ENCODE results near the gene TBATA. TPM values are rescaled to one million over a fixed set of nuclear protein-coding genes. Genes with fewer than 3 reads are reported as not detected.
A peak's percentile ranks its signal among the peaks of the same experiment; 100 is the strongest.

The TBATA gene
- total RNA-seq, 1 experiment from 2014 or later = not detected

- ATAC-seq (peak; percentile 34; the same call in 1 of the 2 replicates), DNase-seq (peak; percentile 55)
- H3K4me1 ChIP-seq (ENCODE audit: insufficient read depth, low read length) = peaks cover 8% of the 10 kb centered on the region
- H3K27me3 ChIP-seq (ENCODE audit: low read length) = no peaks in the 10 kb centered on the region
- intact Hi-C loops (cut with micrococcal nuclease) = no loop called here
- ChIA-PET CTCF (no interaction called here), POLR2A (ENCODE audit: unreplicated experiment) (no interaction called here)
- H3K79me2 ChIP-seq (ENCODE audit: low read length) = no peaks in the 10 kb centered on the region
- H3K27ac ChIP-seq (ENCODE audit: low read length) = no peak overlapping the region
- H3F3A ChIP-seq (ENCODE audit: low read length, unreplicated experiment) = no peaks in the 10 kb centered on the region
- H3K9me2 ChIP-seq (replicated peaks; ENCODE audit: low read length) = no peaks in the 10 kb centered on the region
- H4K20me1 ChIP-seq (ENCODE audit: low read length) = no peaks in the 10 kb centered on the region
- TF ChIP-seq EZH2phosphoT487 (IDR thresholded peaks at IDR 0.05; ENCODE audit: borderline replicate concordance, low read length) = no peak
- no peak for TF ChIP-seq EZH2 (IDR thresholded peaks at IDR 0.05; ENCODE audit: low read length, unreplicated experiment)
- TF ChIP-seq CTCF (conservative IDR thresholded peaks at IDR 0.05; ENCODE audit: low read depth, low read length) = no peak
- H3K9me3 ChIP-seq (ENCODE audit: low read length) = no peaks in the 10 kb centered on the region
- H2AFZ ChIP-seq (ENCODE audit: low read length) = no peak overlapping the region
- H3K4me3 ChIP-seq (ENCODE audit: low read length) = no peak overlapping the region
- no peaks in the 10 kb centered on the region for H3K36me3 ChIP-seq (ENCODE audit: low read depth, low read length)
- no peak overlapping the region for H3K4me2 ChIP-seq (ENCODE audit: low read length)
- H3K9ac ChIP-seq (ENCODE audit: low read length) = no peak overlapping the region
- BruUV-seq (replicated peaks) = no TSS peak
Observed at GRCh38 chr10:70756700-70757360, 28.3 kb downstream of the TBATA start.

DNA sequence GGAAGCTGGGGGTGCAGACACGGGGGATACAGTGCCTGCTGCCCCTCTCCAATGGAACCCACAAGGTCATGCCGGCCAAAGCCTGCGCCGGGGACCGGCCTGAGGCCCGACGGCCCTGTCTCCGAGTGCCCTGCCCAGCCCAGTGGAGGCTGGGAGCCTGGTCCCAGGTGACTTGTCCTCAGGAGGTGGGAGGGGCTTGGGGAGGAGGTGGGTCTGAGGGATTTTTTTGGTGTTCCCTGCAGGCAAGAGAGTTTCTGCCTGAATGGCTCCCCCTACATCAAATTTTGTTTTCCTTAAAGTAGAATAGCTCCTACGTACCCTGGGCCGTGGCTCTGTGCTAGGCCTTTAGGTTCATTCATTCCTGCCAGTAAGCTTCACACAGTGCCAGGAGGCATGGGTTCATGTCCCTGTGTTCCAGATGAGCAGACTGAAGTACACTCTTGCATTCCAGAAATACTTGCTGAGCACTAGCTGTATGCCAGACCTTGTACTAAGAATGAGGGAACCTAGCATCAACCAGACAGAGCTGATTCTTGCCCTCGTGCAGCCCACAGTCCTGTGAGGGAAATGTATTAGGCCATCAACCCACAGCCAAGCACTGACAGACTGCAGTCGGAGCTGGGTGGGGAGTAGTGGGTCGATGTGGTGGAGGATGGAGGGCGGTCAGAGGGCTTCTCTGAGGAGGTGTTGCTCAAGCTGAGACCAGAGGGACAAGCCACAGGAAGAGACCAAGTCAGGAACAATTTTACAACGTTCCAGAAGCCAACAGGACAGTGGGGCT lies 31.1 kb downstream of the TBATA start:
- H3K9me3 ChIP-seq (ENCODE audit: low read length) = no peaks in the 10 kb centered on the region
- TF ChIP-seq EZH2 (IDR thresholded peaks at IDR 0.05; ENCODE audit: low read length, unreplicated experiment) (no peak), EZH2phosphoT487 (IDR thresholded peaks at IDR 0.05; ENCODE audit: borderline replicate concordance, low read length) (no peak)
- no peak overlapping the region for H3K4me3 ChIP-seq (ENCODE audit: low read length)
- H4K20me1 ChIP-seq (ENCODE audit: low read length) = no peaks in the 10 kb centered on the region
- H2AFZ ChIP-seq (ENCODE audit: low read length) = no peak overlapping the region
- peaks cover 8% of the 10 kb centered on the region for H3K4me1 ChIP-seq (ENCODE audit: insufficient read depth, low read length)
- H3K9ac ChIP-seq (ENCODE audit: low read length) = no peak overlapping the region
- no peak for DNase-seq
- ChIA-PET POLR2A (ENCODE audit: unreplicated experiment) (no interaction called here), CTCF (no interaction called here)
- intact Hi-C loops (cut with micrococcal nuclease) = no loop called here
- no peak for ATAC-seq
- H3F3A ChIP-seq (ENCODE audit: low read length, unreplicated experiment) = no peaks in the 10 kb centered on the region
- no peaks in the 10 kb centered on the region for H3K36me3 ChIP-seq (ENCODE audit: low read depth, low read length)
- H3K4me2 ChIP-seq (ENCODE audit: low read length) = no peak overlapping the region
- no peaks in the 10 kb centered on the region for H3K9me2 ChIP-seq (replicated peaks; ENCODE audit: low read length)
- H3K79me2 ChIP-seq (ENCODE audit: low read length) = no peaks in the 10 kb centered on the region
- no peaks in the 10 kb centered on the region for H3K27me3 ChIP-seq (ENCODE audit: low read length)
- BruUV-seq (replicated peaks) = no TSS peak
- no peak overlapping the region for H3K27ac ChIP-seq (ENCODE audit: low read length)

GRCh38 chr10:70753026-70753663 lies 32.0 kb downstream of the TBATA start:
- TF ChIP-seq EZH2 (IDR thresholded peaks at IDR 0.05; ENCODE audit: low read length, unreplicated experiment) = no peak
- TF ChIP-seq EZH2phosphoT487 (IDR thresholded peaks at IDR 0.05; ENCODE audit: borderline replicate concordance, low read length) = no peak
- TF ChIP-seq CTCF (conservative IDR thresholded peaks at IDR 0.05; ENCODE audit: low read depth, low read length) = no peak
- intact Hi-C loops (cut with micrococcal nuclease) = no loop called here
- no peak overlapping the region for H3K4me2 ChIP-seq (ENCODE audit: low read length)
- peaks cover 8% of the 10 kb centered on the region for H3K4me1 ChIP-seq (ENCODE audit: insufficient read depth, low read length)
- H3K9me3 ChIP-seq (ENCODE audit: low read length) = no peaks in the 10 kb centered on the region
- no peak overlapping the region for H3K9ac ChIP-seq (ENCODE audit: low read length)
- no peaks in the 10 kb centered on the region for H3F3A ChIP-seq (ENCODE audit: low read length, unreplicated experiment)
- DNase-seq (no peak), ATAC-seq (no peak)
- no peaks in the 10 kb centered on the region for H3K9me2 ChIP-seq (replicated peaks; ENCODE audit: low read length)
- no peak overlapping the region for H2AFZ ChIP-seq (ENCODE audit: low read length)
- H3K36me3 ChIP-seq (ENCODE audit: low read depth, low read length) = no peaks in the 10 kb centered on the region
- H3K27me3 ChIP-seq (ENCODE audit: low read length) = no peaks in the 10 kb centered on the region
- CTCF ChIA-PET = no interaction called here
- POLR2A ChIA-PET (ENCODE audit: unreplicated experiment) = no interaction called here
- no peak overlapping the region for H3K27ac ChIP-seq (ENCODE audit: low read length)
- H4K20me1 ChIP-seq (ENCODE audit: low read length) = no peaks in the 10 kb centered on the region
- no peaks in the 10 kb centered on the region for H3K79me2 ChIP-seq (ENCODE audit: low read length)
- H3K4me3 ChIP-seq (ENCODE audit: low read length) = no peak overlapping the region
- BruUV-seq (replicated peaks) = no TSS peak

Data from PC-3 (cell line).